SIG-M5 (cell line): Measurements from ENCODE around the gene TARBP1.
"Not testable (repeated sequence)": the region's sequence is repeated elsewhere in the genome, so short reads cannot be mapped to it uniquely, and the experiment has no call there.

Experiments
- DNase-seq: peaks from one replicate; lab custom pipeline; 2025; lab: John Stamatoyannopoulos, UW

The TARBP1 gene

GRCh38 chr1:234395297-234395696, 83.7 kb downstream of the TARBP1 start:
- DNase-seq = no peak

GRCh38 chr1:234393190-234393589, 85.8 kb downstream of the TARBP1 start:
- DNase-seq = no peak

DNA sequence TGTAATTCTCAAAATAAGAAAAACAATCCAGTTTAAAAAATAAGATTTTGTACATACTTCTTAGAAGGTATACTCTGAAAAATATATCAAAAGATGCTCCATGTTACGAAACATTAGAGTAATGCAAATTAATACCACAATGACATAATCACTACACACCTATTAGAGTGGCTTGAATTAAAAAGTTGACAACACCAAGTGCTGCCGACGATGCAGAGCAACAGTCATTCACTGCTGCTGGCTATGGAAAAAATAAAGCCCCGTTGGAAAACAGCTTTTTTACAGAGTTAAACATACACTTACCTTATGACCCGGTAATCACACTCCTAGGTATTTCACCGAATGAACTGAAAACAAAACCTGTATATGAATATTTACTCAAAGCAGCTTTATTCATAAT, 90.9 kb downstream of the TARBP1 start:
- no peak for DNase-seq

DNA sequence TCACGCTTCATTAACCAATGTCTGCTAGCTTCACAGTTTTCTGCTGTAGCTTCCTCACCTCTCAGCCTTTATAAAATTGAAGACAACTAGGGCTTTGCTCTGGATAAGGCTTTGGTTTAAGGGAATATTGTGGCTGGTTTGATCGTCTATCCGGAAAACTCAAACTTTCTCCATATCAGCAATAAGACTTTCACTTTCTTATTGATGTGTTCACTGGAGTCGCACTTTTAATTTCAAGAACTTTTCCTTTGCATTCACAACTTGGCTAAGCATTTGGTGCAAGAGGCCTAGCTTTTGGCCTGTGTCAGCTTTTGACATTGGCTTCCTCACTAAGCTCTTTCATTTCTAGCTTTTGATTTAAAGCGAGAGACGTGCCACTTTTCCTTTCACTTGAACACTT, 92.9 kb downstream of the TARBP1 start:
- DNase-seq = no peak

- DNase-seq = no peak
Measured at GRCh38 chr1:234381699-234382555, 97.1 kb downstream of the TARBP1 start.

DNA sequence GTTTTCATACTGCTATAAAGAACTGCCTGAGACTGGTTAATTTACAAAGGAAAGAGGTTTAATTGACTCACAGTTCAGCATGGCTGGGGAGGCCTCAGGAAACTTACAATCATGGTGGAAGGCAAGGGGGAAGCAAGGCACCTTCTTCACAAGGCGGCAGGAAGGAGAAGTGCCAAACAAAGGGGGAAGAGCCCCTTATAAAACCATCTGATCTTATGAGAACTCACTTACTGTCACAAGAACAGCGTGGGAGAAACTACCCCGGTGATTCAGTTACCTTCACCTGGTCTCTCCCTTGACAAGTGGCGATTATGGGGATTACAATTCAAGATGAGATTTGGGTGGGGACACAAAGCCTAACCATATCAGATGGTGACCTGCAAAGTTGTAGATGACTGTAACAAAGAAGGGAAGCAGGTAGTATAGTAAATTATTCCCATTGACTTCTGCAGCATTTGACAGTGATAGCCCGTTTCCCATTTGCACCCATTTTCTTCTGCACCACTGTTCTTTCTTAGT, 99.3 kb downstream of the TARBP1 start:
- DNase-seq = not testable (repeated sequence)

DNA sequence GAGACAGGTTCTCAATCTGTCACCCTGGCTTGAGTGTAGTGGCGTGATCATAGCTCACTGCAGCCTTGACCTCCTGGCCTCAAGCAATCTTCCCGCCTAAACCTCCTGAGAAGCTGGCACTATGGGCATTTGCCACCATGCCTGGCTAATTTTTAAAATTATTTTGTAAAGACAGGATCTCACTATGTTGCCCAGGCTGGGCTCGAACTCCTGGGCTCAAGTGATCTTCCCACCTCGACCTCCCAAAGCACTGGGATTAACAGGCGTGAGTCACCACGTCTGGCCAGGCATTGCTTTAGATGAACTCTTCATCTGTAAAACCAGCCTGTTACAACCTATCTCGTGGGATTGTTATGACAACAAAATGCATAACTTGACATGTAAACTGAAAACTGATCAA, 103.3 kb downstream of the TARBP1 start:
- DNase-seq = no peak

GRCh38 chr1:234373959-234374254, 105.1 kb downstream of the TARBP1 start:
- DNase-seq = no peak

DNA sequence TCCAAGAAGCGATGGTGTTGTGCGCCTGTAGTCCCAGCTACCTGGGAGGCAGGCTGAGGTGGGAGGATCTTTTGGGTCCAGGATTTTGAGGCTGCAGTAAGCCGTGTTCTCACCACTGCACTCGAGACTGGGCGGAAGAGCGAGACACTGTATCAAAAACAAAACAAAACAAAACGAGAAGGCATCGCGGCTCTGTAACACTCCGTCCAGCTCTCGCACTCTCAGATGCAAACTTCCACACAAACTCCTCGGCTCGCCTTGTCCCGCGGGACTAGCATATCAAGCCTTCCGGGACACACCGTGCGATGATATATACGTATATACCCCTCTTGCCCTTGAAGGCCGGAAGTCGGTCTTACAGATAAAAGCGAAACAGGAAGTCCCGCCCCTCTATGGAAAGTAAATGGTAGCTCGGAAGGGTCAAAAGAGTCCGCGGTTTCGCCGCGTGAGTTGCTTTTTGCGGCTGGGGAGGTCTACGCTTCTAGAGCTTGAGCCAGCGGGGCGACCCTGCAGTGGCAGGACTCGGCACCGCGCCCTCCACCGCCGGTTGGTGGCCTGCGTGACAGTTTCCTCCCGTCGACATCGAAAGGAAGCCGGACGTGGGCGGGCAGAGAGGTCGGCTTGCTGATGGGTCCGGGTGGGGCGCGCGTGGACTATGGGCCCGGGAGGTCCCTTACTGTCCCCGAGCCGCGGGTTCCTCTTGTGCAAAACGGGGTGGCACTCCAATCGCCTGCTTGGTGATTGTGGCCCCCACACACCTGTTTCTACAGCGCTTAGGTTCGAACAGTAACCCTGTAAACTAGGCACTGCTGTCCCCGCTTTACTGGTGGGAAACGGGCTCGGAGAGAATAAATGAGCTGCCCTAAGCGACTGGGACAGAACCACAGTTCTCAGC, 105.7 kb downstream of the TARBP1 start, which contains the start of gene COA6:
Gene COA6, plus strand, starts transcription at position 393 of the 895 bp plus-strand sequence. Its CDS starts 11 bp downstream, at position 404.
- DNase-seq = peak; percentile 97

GRCh38 chr1:234372011-234372757, 106.8 kb downstream of the TARBP1 start:
- DNase-seq = no peak

GRCh38 chr1:234371414-234371813, 107.6 kb downstream of the TARBP1 start:
- no peak for DNase-seq

- DNase-seq = no peak
Measured at GRCh38 chr1:234369784-234370183, 109.2 kb downstream of the TARBP1 start.

GRCh38 chr1:234369033-234369430, 109.9 kb downstream of the TARBP1 start:
- no peak for DNase-seq

DNA sequence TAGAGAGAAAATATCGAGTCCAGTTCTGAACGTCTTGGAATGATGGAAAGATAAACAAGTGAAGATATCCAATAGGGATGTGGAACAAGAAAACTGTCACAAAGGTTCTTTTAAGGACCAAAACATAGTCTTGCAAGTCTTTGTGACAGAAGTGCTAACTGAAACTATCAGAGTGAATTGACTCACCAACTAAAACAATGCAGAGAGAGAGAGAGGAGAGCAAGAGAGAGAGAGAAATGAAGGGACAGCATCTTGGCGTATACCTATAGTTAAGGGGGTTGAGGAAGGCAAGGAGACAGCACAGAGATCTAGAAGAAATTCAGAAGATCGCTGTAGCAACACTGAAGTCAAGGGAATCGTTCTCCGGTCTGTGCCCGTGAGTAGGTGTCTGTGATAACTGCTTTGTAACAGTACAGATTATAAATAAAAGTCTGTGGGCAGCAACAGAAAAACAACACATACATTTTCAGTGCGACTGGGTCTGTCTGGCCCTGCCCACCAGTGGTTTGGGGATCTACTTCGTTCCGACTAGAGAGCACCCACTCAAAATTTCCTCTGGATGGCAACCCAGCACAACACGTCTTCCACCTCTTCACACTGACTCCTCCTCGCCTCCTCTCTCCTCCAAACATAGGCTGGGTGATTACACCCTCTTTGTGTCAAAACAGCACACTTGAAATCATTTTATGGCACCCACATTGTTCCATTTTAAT, 110.5 kb downstream of the TARBP1 start:
- no peak for DNase-seq

GRCh38 chr1:234362558-234362957, 116.4 kb downstream of the TARBP1 start:
- no peak for DNase-seq

DNA sequence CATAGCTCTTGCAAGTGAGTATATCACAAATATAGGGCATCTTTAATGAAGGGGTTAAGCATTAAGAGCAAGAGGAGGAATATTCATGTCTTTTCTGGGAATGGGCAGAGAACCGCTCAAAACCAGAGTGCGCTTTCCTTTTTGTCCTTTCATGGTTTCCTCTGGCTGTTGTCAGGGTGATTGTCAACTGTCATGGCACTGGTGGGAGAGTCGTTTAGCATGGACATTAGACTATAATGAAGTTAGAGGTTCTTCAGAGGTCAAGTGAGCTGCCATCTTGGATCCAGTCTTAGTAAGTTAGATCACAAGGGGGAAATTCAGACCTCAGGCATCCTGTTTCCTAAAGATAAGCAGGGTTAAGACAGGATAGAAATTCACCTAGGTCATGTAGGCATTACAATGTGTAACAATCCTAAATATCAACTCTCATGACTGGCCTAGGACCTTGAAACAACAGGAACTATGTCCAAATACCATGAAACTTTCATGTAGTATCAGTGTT, 117.8 kb downstream of the TARBP1 start:
- DNase-seq = no peak

- DNase-seq = no peak
Measured at GRCh38 chr1:234357831-234358230, 121.1 kb downstream of the TARBP1 start.

- DNase-seq = not testable (repeated sequence)
Measured at GRCh38 chr1:234356615-234357269, 122.2 kb downstream of the TARBP1 start.

- no peak for DNase-seq
Measured at GRCh38 chr1:234355782-234356510, 123.0 kb downstream of the TARBP1 start.

DNA sequence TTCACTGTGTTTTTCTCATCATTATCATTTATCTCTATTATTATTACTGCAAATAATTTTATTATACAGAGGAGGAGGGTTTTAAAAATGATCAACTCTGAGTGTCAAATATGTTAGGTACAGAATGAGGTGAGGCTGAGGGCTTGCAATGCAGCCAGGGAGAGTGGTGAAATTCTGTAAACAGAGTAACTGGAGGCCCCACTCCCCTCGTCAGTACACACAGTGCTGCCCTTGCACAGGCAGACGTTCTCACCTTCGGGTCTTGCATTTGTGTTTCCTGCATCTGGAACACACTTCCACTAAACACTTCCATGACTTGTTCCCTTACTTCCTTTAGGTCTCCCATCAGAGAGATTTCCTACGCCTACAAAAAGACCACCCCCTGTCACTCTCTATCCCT, 130.0 kb downstream of the TARBP1 start:
- DNase-seq = no peak
